ENCODE measurements around the gene CFLAR.

Gene CFLAR

GRCh38 chr2:201220102-201220570 is 104.2 kb downstream of the CFLAR start:
- DNase-seq: no peak

GRCh38 chr2:201223089-201224073 is 107.4 kb downstream of the CFLAR start:
- no peak for DNase-seq
